SK-N-SH (cell line): ENCODE results near the gene TOMM40L. TPM values are rescaled to one million over a fixed set of nuclear protein-coding genes. Genes with fewer than 3 reads are reported as not detected.

ENCODE experiments used
- CTCF ChIA-PET: fragments of 300-600, 350-600 bp; formaldehyde crosslinking; extraction: SDS; loops from one replicate; lab custom pipeline; 2021; lab: Yijun Ruan, JAX
- POLR2A ChIA-PET: fragments of 350-600 bp; sonication (Branson Sonifier 250); formaldehyde crosslinking; extraction: SDS; loops from one replicate; lab custom pipeline; 2020; ENCODE audit warnings: antibody characterized with exemption, inconsistent platforms; lab: Yijun Ruan, JAX
- DNase-seq: peaks from one replicate; pipeline ENCODE4 v3.0.0; 2012
- H2AFZ ChIP-seq: fragments of 200-600 bp; sonication (generic); 2 replicates; pipeline ENCODE4 v1.8.1; 2016; ENCODE audit warnings: antibody characterized with exemption, mild to moderate bottlenecking, low read depth
- H3F3A ChIP-seq: fragments of 200-600 bp; sonication (generic); replicated peaks from 2 replicates; pipeline ENCODE3; 2016; ENCODE audit warnings: antibody characterized with exemption, mild to moderate bottlenecking; ENCODE audit not compliant: insufficient read depth
- H3K27ac ChIP-seq, 2 experiments: fragments of 200-500 bp in 1 of 2; fragments of 200-600 bp in 1 of 2; sonication (Bioruptor generic) in 1 of 2; sonication (generic), shearing (Covaris generic) in 1 of 2; 2 replicates each; pipeline versions ENCODE4 v1.5.1 to v1.6.1; 2014 to 2016; ENCODE audit warnings: low read depth in 2 of 2, inconsistent platforms in 1 of 2, low read length in 1 of 2, mild to moderate bottlenecking in 1 of 2, mixed read lengths in 1 of 2
- H3K27me3 ChIP-seq: fragments of 200-600 bp; sonication (generic), shearing (Covaris generic); 2 replicates; pipeline ENCODE4 v1.6.1; 2016; ENCODE audit warnings: mixed run types; ENCODE audit not compliant: insufficient read depth
- H3K36me3 ChIP-seq, 2 experiments: fragments of 200-500 bp in 1 of 2; fragments of 200-600 bp in 1 of 2; sonication (Bioruptor generic) in 1 of 2; sonication (generic) in 1 of 2; replicated peaks in 1 of 2; 2 replicates each; pipeline versions ENCODE3 to v1.5.1; 2014 to 2016; ENCODE audit warnings: low read length in 1 of 2, mild to moderate bottlenecking in 1 of 2; ENCODE audit not compliant: insufficient read depth in 2 of 2, control insufficient read depth in 1 of 2
- H3K4me1 ChIP-seq, 2 experiments: fragments of 200-500 bp in 1 of 2; fragments of 200-600 bp in 1 of 2; sonication (Bioruptor generic) in 1 of 2; sonication (generic), shearing (Covaris generic) in 1 of 2; 2 replicates each; pipeline versions ENCODE4 v1.5.1 to v1.6.1; 2014 to 2016; ENCODE audit warnings: low read depth in 1 of 2, low read length in 1 of 2, mixed run types in 1 of 2; ENCODE audit not compliant: insufficient read depth in 2 of 2, control insufficient read depth in 1 of 2
- H3K4me2 ChIP-seq: fragments of 200-600 bp; sonication (generic), shearing (Covaris generic); 2 replicates; pipeline ENCODE4 v1.6.1; 2017; ENCODE audit warnings: mixed run types
- H3K4me3 ChIP-seq, 2 experiments: fragments of 200-500 bp in 1 of 2; fragments of 200-600 bp in 1 of 2; sonication (Bioruptor generic) in 1 of 2; sonication (generic), shearing (Covaris generic) in 1 of 2; 2 replicates each; pipeline versions ENCODE4 v1.5.1 to v1.8.1; 2014 to 2016; ENCODE audit warnings: low read depth in 2 of 2, inconsistent platforms in 1 of 2, low read length in 1 of 2, mild to moderate bottlenecking in 1 of 2, mixed read lengths in 1 of 2, moderate library complexity in 1 of 2
- H3K79me2 ChIP-seq: fragments of 200-600 bp; sonication (generic); 2 replicates; pipeline ENCODE4 v1.8.1; 2017; ENCODE audit warnings: mild to moderate bottlenecking; ENCODE audit not compliant: insufficient read depth
- H3K9ac ChIP-seq: fragments of 200-600 bp; sonication (generic); 2 replicates; pipeline ENCODE4 v1.6.1; 2017; ENCODE audit warnings: mixed run types
- H3K9me2 ChIP-seq: fragments of 200-600 bp; sonication (generic); 2 replicates; pipeline ENCODE4 v1.6.1; 2017; ENCODE audit warnings: mixed run types
- H3K9me3 ChIP-seq: fragments of 200-600 bp; sonication (generic); 2 replicates; pipeline ENCODE4 v1.6.1; 2017; ENCODE audit warnings: mixed run types, mild to moderate bottlenecking, moderate library complexity
- H4K20me1 ChIP-seq: fragments of 200-600 bp; sonication (generic); 2 replicates; pipeline ENCODE4 v1.6.1; 2017; ENCODE audit warnings: mild to moderate bottlenecking, mixed run types; ENCODE audit not compliant: insufficient read depth
- EZH2phosphoT487 ChIP-seq: fragments of 200-600 bp; sonication (generic); IDR thresholded peaks from 2 replicates; pipeline ENCODE4 v1.6.1; 2017; ENCODE audit warnings: low read depth, mixed run types, mild to moderate bottlenecking, antibody characterized with exemption, moderate library complexity, borderline replicate concordance
- FOSL2 ChIP-seq: IDR thresholded peaks from 2 replicates; pipeline ENCODE4 v1.4.0; 2012; ENCODE audit warnings: low read depth, mild to moderate bottlenecking, moderate library complexity, borderline replicate concordance
- FOXM1 ChIP-seq: IDR thresholded peaks from 2 replicates; pipeline ENCODE4 v1.4.0; 2012; ENCODE audit warnings: low read depth, mild to moderate bottlenecking
- GABPA ChIP-seq: IDR thresholded peaks from 2 replicates; pipeline ENCODE4 v1.4.0; 2012; ENCODE audit warnings: low read depth, mild to moderate bottlenecking
- JUND ChIP-seq: IDR thresholded peaks from 2 replicates; pipeline ENCODE4 v1.4.0; 2012
- MXI1 ChIP-seq: IDR thresholded peaks from 2 replicates; pipeline ENCODE4 v1.6.1; 2012; ENCODE audit warnings: mild to moderate bottlenecking, low read depth, low read length, improper control_type of control experiment
- NFIC ChIP-seq: IDR thresholded peaks from 2 replicates; pipeline ENCODE4 v1.4.0; 2012; ENCODE audit warnings: borderline replicate concordance
- POLR2AphosphoS5 ChIP-seq: IDR thresholded peaks from 2 replicates; pipeline ENCODE4 v1.6.1; 2012; ENCODE audit warnings: low read depth, low read length
- RAD21 ChIP-seq: IDR thresholded peaks from 2 replicates; pipeline ENCODE4 v1.6.1; 2012; ENCODE audit warnings: mild to moderate bottlenecking, low read length
- RFX5 ChIP-seq: IDR thresholded peaks from 2 replicates; pipeline ENCODE4 v1.6.1; 2012; ENCODE audit warnings: mild to moderate bottlenecking, improper control_type of control experiment, low read length
- RXRA ChIP-seq: IDR thresholded peaks from 2 replicates; pipeline ENCODE4 v1.4.0; 2012; ENCODE audit warnings: low read depth, mild to moderate bottlenecking, borderline replicate concordance
- SIN3A ChIP-seq: IDR thresholded peaks from 2 replicates; pipeline ENCODE4 v1.6.1; 2012; ENCODE audit warnings: low read depth, mild to moderate bottlenecking, low read length, moderate library complexity, borderline replicate concordance
- TAF1 ChIP-seq: IDR thresholded peaks from 2 replicates; pipeline ENCODE4 v1.6.1; 2012; ENCODE audit warnings: low read depth, mild to moderate bottlenecking, low read length, moderate library complexity, borderline replicate concordance
- TEAD4 ChIP-seq: IDR thresholded peaks from 2 replicates; pipeline ENCODE4 v1.4.0; 2012; ENCODE audit warnings: mild to moderate bottlenecking, borderline replicate concordance; ENCODE audit not compliant: insufficient read depth
- YY1 ChIP-seq: IDR thresholded peaks from 2 replicates; pipeline ENCODE4 v1.4.0; 2012; ENCODE audit warnings: low read depth, mild to moderate bottlenecking
- WGBS: methylation state at CpG from one replicate; pipeline ENCODE4 v1.1.6; 2017; ENCODE audit warnings: low lambda C conversion rate; 5-methylcytosine and 5-hydroxymethylcytosine counted together
- polyA plus RNA-seq, 3 experiments: library from polyadenylated mRNA; depleted of rRNA; stranded (reverse); fragments of >200 nt; gene quantifications; 2 replicates each; pipeline ENCODE4 v1.2.3, GENCODE V29; 2012
- TF ChIP-seq, protein P1 (sequence below): IDR thresholded peaks from 2 replicates; pipeline ENCODE4; 2012
- TF ChIP-seq, protein P2 (sequence below): fragments of 200-600 bp; sonication (generic); IDR thresholded peaks from 2 replicates; pipeline ENCODE4 v1.6.1; 2017; ENCODE audit warnings: antibody characterized with exemption, mild to moderate bottlenecking, moderate library complexity

Gene TOMM40L
- polyA plus RNA-seq, 1 of the 3 experiments (the other 2 are of a cell fraction): 9.7 TPM

DNA sequence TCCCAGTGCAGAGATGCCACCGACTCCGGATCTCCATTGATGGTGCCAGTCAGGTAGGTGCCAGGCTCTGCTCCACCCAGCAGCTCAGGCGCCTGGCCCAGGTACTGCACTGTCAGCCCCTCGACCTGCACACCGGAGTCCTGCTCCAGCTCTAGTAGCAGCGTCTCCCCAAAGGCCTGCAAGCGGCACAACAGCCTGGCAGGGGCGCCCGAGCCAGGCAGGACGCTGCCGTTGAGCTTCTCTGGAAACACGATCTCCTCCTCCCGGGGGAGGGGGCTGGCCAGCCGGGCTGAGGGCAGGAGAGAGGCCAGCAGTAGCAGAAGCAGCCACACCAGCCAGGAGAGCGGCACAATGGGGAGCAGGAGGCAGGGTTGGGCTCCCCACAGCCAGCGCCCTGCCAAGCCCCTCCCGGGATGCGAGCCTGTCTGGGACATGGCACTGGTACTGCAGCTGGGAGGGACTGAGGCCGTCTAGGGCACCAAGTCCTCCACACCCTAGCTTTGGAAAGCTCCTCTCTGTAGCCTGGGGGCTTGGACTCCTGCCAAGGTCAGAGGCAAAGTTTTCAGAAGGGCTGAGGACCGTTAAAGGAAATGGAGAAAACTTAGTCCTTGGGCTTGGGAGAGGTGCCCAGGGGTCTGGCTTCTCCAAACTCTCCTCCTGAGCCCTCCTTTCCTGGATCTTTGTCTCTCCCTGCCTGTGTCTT lies 27.5 kb upstream of the TOMM40L start:
- peak overlapping the region; percentile 42 to 57 for H3K4me3 ChIP-seq
- peak overlapping the region; percentile 84 to 99 for H3K27ac ChIP-seq

DNA sequence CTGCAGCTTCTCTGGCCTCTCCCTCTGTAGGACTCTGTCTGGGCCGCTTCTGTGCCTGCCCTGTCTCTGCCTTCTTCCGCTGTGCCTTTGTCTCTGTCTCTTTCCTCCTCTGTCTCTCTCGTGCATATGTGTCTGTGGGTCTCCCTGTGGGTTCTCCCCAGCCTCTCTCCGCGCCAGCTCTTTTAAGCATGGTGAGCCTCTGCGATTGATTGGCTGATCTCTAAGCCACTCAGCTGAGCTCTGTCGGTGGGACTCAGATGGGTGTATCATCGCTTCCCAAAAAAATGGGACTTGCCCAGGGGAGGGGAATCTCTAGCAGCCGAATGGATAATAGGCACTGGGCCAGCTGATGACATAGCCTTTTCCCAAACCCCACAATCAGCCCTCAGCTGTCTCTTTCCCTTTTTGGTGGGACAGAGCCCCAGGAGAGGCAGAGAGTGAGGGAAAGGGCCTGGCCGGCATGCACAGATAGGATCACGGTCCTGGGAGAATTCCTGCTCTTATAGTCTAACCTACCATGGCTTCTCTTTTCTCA lies 26.9 kb upstream of the TOMM40L start, which contains the start of gene ADAMTS4:
TSS of gene ADAMTS4 (minus strand) at position 158 of the 535 bp plus-strand sequence. CDS start 427 bp downstream, outside the sequence.
- Histone ChIP-seq H2AFZ (peak within 1 kb of the TSS; percentile 94), H3K36me3 (peaks cover 4 to 8% of the 10 kb centered on the region in 2 experiments), H4K20me1 (no peaks in the 10 kb centered on the region), H3K27me3 (no peaks in the 10 kb centered on the region), H3K4me2 (peak within 1 kb of the TSS; percentile 79), H3K9ac (peak within 1 kb of the TSS; percentile 66; the same call in 1 of the 2 replicates), H3K27ac (peak within 1 kb of the TSS; percentile 84 to 99), H3K4me3 (peak within 1 kb of the TSS; percentile 42 to 57), H3K4me1 (peaks cover 33 to 77% of the 10 kb centered on the region in 2 experiments), H3K79me2 (peaks cover 18% of the 10 kb centered on the region), H3K9me3 (no peaks in the 10 kb centered on the region), H3F3A (peaks cover 4% of the 10 kb centered on the region), H3K9me2 (no peaks in the 10 kb centered on the region)
- WGBS: 69% methylated on average over 10 of the region's 11 CpGs
- peak; percentile 43 for DNase-seq
- ChIA-PET POLR2A (interaction anchor here (0.7 to 1.0 kb wide), 3 partner anchors 27 to 191 kb away, joined by 3 to 4 read pairs (median 3); partner anchors contain the start of gene TOMM40L), CTCF (interaction anchor here (2.0 to 3.2 kb wide), 2 partner anchors 27 to 33 kb away, joined by 7 to 13 read pairs; partner anchors contain the start of genes PPOX and TOMM40L)
- TF ChIP-seq FOSL2 (no peak), YY1 (no peak), RXRA (no peak), TAF1 (0 out of 2 replicates have a peak, but pooled peaks have one; percentile 13), RAD21 (no peak), RFX5 (no peak), TEAD4 (no peak), SIN3A (no peak), GABPA (no peak), EZH2phosphoT487 (no peak), NFIC (no peak), FOXM1 (no peak), JUND (no peak), POLR2AphosphoS5 (peak; percentile 66)
- TF ChIP-seq, protein P1, sequence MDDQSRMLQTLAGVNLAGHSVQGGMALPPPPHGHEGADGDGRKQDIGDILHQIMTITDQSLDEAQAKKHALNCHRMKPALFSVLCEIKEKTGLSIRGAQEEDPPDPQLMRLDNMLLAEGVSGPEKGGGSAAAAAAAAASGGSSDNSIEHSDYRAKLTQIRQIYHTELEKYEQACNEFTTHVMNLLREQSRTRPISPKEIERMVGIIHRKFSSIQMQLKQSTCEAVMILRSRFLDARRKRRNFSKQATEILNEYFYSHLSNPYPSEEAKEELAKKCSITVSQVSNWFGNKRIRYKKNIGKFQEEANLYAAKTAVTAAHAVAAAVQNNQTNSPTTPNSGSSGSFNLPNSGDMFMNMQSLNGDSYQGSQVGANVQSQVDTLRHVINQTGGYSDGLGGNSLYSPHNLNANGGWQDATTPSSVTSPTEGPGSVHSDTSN: peak; percentile 80

More for the DNA sequence above, 27.5 kb upstream of the TOMM40L start:
- Histone ChIP-seq H3K9me2 (no peaks in the 10 kb centered on the region), H3K4me1 (peaks cover 29 to 73% of the 10 kb centered on the region in 2 experiments), H3K9me3 (no peaks in the 10 kb centered on the region), H3F3A (peaks cover 4% of the 10 kb centered on the region), H3K4me2 (peak overlapping the region; percentile 79), H4K20me1 (no peaks in the 10 kb centered on the region), H2AFZ (peak overlapping the region; percentile 94), H3K9ac (peak overlapping the region; percentile 66; the same call in 1 of the 2 replicates), H3K27me3 (no peaks in the 10 kb centered on the region), H3K79me2 (peaks cover 11% of the 10 kb centered on the region), H3K36me3 (peaks cover 0 to 2% of the 10 kb centered on the region in 2 experiments)
- DNase-seq: peak; percentile 71
- ChIA-PET POLR2A (interaction anchor here (0.7 to 1.3 kb wide), 4 partner anchors 13 to 191 kb away, joined by 3 to 5 read pairs (median 4); partner anchors contain the start of gene TOMM40L), CTCF (interaction anchor here (0.8 to 3.2 kb wide), 3 partner anchors 10 to 32 kb away, joined by 3 to 13 read pairs (median 7); partner anchors contain the start of genes PPOX and TOMM40L)
- 36% methylated on average over 13 of the region's 20 CpGs for WGBS
- TF ChIP-seq TEAD4 (no peak), MXI1 (0 out of 2 replicates have a peak, but pooled peaks have one; percentile 34), TAF1 (no peak), NFIC (peak; percentile 41)
- TF ChIP-seq, protein P2, sequence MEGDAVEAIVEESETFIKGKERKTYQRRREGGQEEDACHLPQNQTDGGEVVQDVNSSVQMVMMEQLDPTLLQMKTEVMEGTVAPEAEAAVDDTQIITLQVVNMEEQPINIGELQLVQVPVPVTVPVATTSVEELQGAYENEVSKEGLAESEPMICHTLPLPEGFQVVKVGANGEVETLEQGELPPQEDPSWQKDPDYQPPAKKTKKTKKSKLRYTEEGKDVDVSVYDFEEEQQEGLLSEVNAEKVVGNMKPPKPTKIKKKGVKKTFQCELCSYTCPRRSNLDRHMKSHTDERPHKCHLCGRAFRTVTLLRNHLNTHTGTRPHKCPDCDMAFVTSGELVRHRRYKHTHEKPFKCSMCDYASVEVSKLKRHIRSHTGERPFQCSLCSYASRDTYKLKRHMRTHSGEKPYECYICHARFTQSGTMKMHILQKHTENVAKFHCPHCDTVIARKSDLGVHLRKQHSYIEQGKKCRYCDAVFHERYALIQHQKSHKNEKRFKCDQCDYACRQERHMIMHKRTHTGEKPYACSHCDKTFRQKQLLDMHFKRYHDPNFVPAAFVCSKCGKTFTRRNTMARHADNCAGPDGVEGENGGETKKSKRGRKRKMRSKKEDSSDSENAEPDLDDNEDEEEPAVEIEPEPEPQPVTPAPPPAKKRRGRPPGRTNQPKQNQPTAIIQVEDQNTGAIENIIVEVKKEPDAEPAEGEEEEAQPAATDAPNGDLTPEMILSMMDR: 0 out of 2 replicates have a peak, but pooled peaks have one; percentile 16
